Astrocyte (in vitro differentiated cells and primary cell): ENCODE measurements around the gene STK24.

Experiments
- CTCF ChIP-seq: IDR thresholded peaks from 2 replicates; pipeline ENCODE4 v1.5.1; 2011; ENCODE audit warnings: low read depth, mild to moderate bottlenecking, inconsistent platforms, low read length, moderate library complexity; ENCODE audit not compliant: insufficient read depth
- EZH2 ChIP-seq: IDR thresholded peaks from 2 replicates; pipeline ENCODE4 v1.6.1; 2012; ENCODE audit warnings: mild to moderate bottlenecking, low read length, inconsistent platforms; ENCODE audit not compliant: insufficient read depth

GRCh38 chr13:98539666-98540065 is 37.2 kb downstream of the STK24 start:
- TF ChIP-seq EZH2 (no peak), CTCF (no peak)
